ENCODE results near the gene STK36. TPM values are rescaled to one million over a fixed set of nuclear protein-coding genes. Genes with fewer than 3 reads are reported as not detected.
"Not testable (repeated sequence)": the region's sequence is repeated elsewhere in the genome, so short reads cannot be mapped to it uniquely, and the experiment has no call there.

STK36 gene
- total RNA-seq, 6 experiments from 2014 or later = 20.0 to 31.0 (median 23.8) TPM

DNA sequence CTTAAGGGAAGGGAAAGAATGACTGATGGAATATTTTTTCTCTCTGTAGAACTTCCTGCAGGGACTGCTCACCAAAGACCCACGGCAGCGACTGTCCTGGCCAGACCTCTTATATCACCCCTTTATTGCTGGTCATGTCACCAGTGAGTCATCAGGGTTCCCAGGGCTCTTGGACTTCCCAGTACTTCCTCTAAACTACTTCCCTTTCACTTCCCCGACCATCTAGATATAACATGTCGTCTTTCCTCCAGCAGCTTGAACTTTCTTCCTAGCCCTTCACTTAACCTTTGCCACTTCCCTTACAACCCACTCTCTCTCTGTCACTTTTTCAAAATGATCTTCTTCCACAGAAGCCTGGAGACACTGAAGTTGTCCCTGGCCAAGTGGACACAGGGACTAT, 7.2 kb downstream of the STK36 start:
- Mint-ChIP-seq H3K36me3 (ENCODE audit: low read depth) (peaks cover 15% of the 10 kb centered on the region; the same call in 1 of the 2 replicates), H3K27me3 (ENCODE audit: insufficient read depth) (no peaks in the 10 kb centered on the region; the same call in none of the 2 replicates), H3K4me3 (no peak overlapping the region), H3K27ac (peak overlapping the region; percentile 66), H3K4me1 (ENCODE audit: low read depth) (peaks cover 22% of the 10 kb centered on the region), H3K9me3 (no peaks in the 10 kb centered on the region)
- no peak for TF ChIP-seq CTCF (IDR thresholded peaks at IDR 0.05)
- DNase-seq = peak; percentile 25

- Mint-ChIP-seq H3K27ac (no peak overlapping the region), H3K9me3 (no peaks in the 10 kb centered on the region), H3K4me1 (ENCODE audit: low read depth) (peaks cover 20% of the 10 kb centered on the region), H3K36me3 (ENCODE audit: low read depth) (peaks cover 21% of the 10 kb centered on the region; the same call in 1 of the 2 replicates), H3K27me3 (ENCODE audit: insufficient read depth) (no peaks in the 10 kb centered on the region; the same call in none of the 2 replicates), H3K4me3 (no peak overlapping the region)
- no peak for DNase-seq
- TF ChIP-seq CTCF (IDR thresholded peaks at IDR 0.05) = no peak
Measured at GRCh38 chr2:218680061-218680460, 8.2 kb downstream of the STK36 start.

GRCh38 chr2:218687400-218688060, 15.6 kb downstream of the STK36 start:
- not testable (repeated sequence) for H3K4me3 Mint-ChIP-seq

GRCh38 chr2:218691234-218691633, 19.3 kb downstream of the STK36 start:
- Mint-ChIP-seq H3K4me1 (ENCODE audit: low read depth) (peaks cover 43% of the 10 kb centered on the region), H3K27ac (peak overlapping the region; percentile 62), H3K27me3 (ENCODE audit: insufficient read depth) (no peaks in the 10 kb centered on the region), H3K36me3 (ENCODE audit: low read depth) (peaks cover 11% of the 10 kb centered on the region; the same call in 1 of the 2 replicates), H3K4me3 (no peak overlapping the region), H3K9me3 (no peaks in the 10 kb centered on the region)
- no peak for TF ChIP-seq CTCF (IDR thresholded peaks at IDR 0.05)
- DNase-seq = peak; percentile 65

More at GRCh38 chr2:218687400-218688060, 15.6 kb downstream of the STK36 start:
- H3K27me3 Mint-ChIP-seq (ENCODE audit: insufficient read depth); H3K27ac Mint-ChIP-seq; H3K9me3 Mint-ChIP-seq: not testable (repeated sequence)
- peaks cover 31% of the 10 kb centered on the region for H3K4me1 Mint-ChIP-seq (ENCODE audit: low read depth)
- DNase-seq = peak; percentile 80
- H3K36me3 Mint-ChIP-seq (ENCODE audit: low read depth) = peaks cover 11% of the 10 kb centered on the region; the same call in 1 of the 2 replicates
- peak; percentile 87 for TF ChIP-seq CTCF (IDR thresholded peaks at IDR 0.05)

- Mint-ChIP-seq H3K27me3 (ENCODE audit: insufficient read depth) (no peaks in the 10 kb centered on the region), H3K4me3 (no peak overlapping the region), H3K9me3 (no peaks in the 10 kb centered on the region), H3K4me1 (ENCODE audit: low read depth) (peaks cover 33% of the 10 kb centered on the region), H3K36me3 (ENCODE audit: low read depth) (peaks cover 15% of the 10 kb centered on the region), H3K27ac (0 out of 2 replicates have a peak overlapping the region, but pooled peaks have one; percentile 6)
- DNase-seq = peak; percentile 12
- TF ChIP-seq CTCF (IDR thresholded peaks at IDR 0.05) = no peak
Measured at GRCh38 chr2:218694405-218695145, 22.7 kb downstream of the STK36 start.

Measured in HFFc6 (cell line).